H1 (cell line): ENCODE measurements around the gene BARHL1.

Experiments used
- CEBPB ChIP-seq: IDR thresholded peaks from 2 replicates; pipeline ENCODE4 v1.6.1; 2012; ENCODE audit warnings: low read depth, low read length
- CTCF ChIP-seq, 3 experiments: IDR thresholded peaks; 1 replicate in 2 of 3; 2 replicates in 1 of 3; pipeline versions ENCODE4 v1.5.1 to v1.6.1; 2011; ENCODE audit warnings: low read length in 3 of 3, mild to moderate bottlenecking in 3 of 3, inconsistent platforms in 2 of 3, low read depth in 1 of 3, moderate library complexity in 1 of 3; ENCODE audit not compliant: insufficient read depth in 1 of 3; ENCODE audit errors: control extremely low read depth in 1 of 3
- EP300 ChIP-seq, 2 experiments: IDR thresholded peaks; 1 replicate in 1 of 2; 2 replicates in 1 of 2; pipeline ENCODE4 v1.6.1; 2011 to 2012; ENCODE audit warnings: low read depth in 2 of 2, low read length in 2 of 2, mild to moderate bottlenecking in 2 of 2, borderline replicate concordance in 1 of 2, inconsistent platforms in 1 of 2, moderate library complexity in 1 of 2
- JUND ChIP-seq: IDR thresholded peaks from 2 replicates; pipeline ENCODE4 v1.6.1; 2011; ENCODE audit warnings: mild to moderate bottlenecking, improper control_type of control experiment, low read length
- MAX ChIP-seq: IDR thresholded peaks from 2 replicates; pipeline ENCODE4 v1.6.1; 2012; ENCODE audit warnings: inconsistent platforms
- POLR2A ChIP-seq, 2 experiments: IDR thresholded peaks; 1 replicate in 1 of 2; 2 replicates in 1 of 2; pipeline ENCODE4 v1.6.1; 2011; ENCODE audit warnings: low read depth in 2 of 2, low read length in 2 of 2, mild to moderate bottlenecking in 2 of 2; ENCODE audit errors: control extremely low read depth in 1 of 2
- POLR2AphosphoS5 ChIP-seq: IDR thresholded peaks from 2 replicates; pipeline ENCODE4 v1.6.1; 2011; ENCODE audit warnings: low read depth, low read length
- RAD21 ChIP-seq, 2 experiments: IDR thresholded peaks in 1 of 2; conservative IDR thresholded peaks in 1 of 2; 2 replicates each; pipeline ENCODE4 v1.6.1; 2011; ENCODE audit warnings: low read depth in 2 of 2, low read length in 2 of 2, improper control_type of control experiment in 1 of 2, inconsistent platforms in 1 of 2, mild to moderate bottlenecking in 1 of 2, moderate library complexity in 1 of 2

GRCh38 chr9:132534832-132535231 is 47.6 kb upstream of the BARHL1 start:
- TF ChIP-seq RAD21 (IDR thresholded peaks at IDR 0.05 in 1 of 2, conservative IDR thresholded peaks at IDR 0.05 in 1 of 2; ENCODE audit: low read depth in 2 of 2, low read length in 2 of 2) (no peak), CEBPB (no peak), POLR2AphosphoS5 (no peak), POLR2A (IDR thresholded peaks at IDR 0.05; ENCODE audit: control extremely low read depth in 1 of 2, low read depth in 2 of 2, low read length in 2 of 2) (no peak), EP300 (IDR thresholded peaks at IDR 0.05; ENCODE audit: borderline replicate concordance in 1 of 2, low read depth in 2 of 2, low read length in 2 of 2) (no peak), MAX (no peak), JUND (no peak), CTCF (IDR thresholded peaks at IDR 0.05; ENCODE audit: control extremely low read depth in 1 of 3, insufficient read depth in 1 of 3, low read depth in 1 of 3, low read length in 3 of 3) (no peak)
